BJ (cell line): ENCODE data around the gene CCDC200. TPM values are rescaled to one million over a fixed set of nuclear protein-coding genes. Genes with fewer than 3 reads are reported as not detected.
A peak's percentile ranks its signal among the peaks of the same experiment; 100 is the strongest.
"Not testable (repeated sequence)": the region's sequence is repeated elsewhere in the genome, so short reads cannot be mapped to it uniquely, and the experiment has no call there.

Source experiments
- CTCF ChIA-PET: fragments of 350-600 bp; formaldehyde crosslinking; extraction: SDS; loops from one replicate; lab custom pipeline; 2021; ENCODE audit warnings: antibody characterized with exemption, inconsistent platforms; lab: Yijun Ruan, JAX
- POLR2A ChIA-PET: fragments of 300-600 bp; sonication (Branson Sonifier 250); formaldehyde crosslinking; extraction: SDS; loops from one replicate; lab custom pipeline; 2021; ENCODE audit warnings: antibody characterized with exemption; lab: Charles Lee
- DNase-seq: peaks from one replicate; pipeline ENCODE4 v3.0.0-alpha.2; 2011; ENCODE audit warnings: low read depth
- H3K27me3 ChIP-seq: 2 replicates; pipeline ENCODE4 v1.6.0; 2011; ENCODE audit warnings: low read length; ENCODE audit not compliant: control insufficient read depth, insufficient read depth
- H3K36me3 ChIP-seq: 2 replicates; pipeline ENCODE4 v1.5.1; 2011; ENCODE audit warnings: low read length; ENCODE audit not compliant: control insufficient read depth, insufficient read depth
- H3K4me3 ChIP-seq: 2 replicates; pipeline ENCODE4 v1.5.1; 2011; ENCODE audit warnings: low read depth, mild to moderate bottlenecking, control low read depth, low read length
- CTCF ChIP-seq: IDR thresholded peaks from 2 replicates; pipeline ENCODE4 v1.5.1; 2011; ENCODE audit warnings: low read depth, mild to moderate bottlenecking, control low read depth, inconsistent platforms, low read length, moderate library complexity; ENCODE audit not compliant: insufficient read depth
- polyA plus RNA-seq: library from polyadenylated mRNA; depleted of rRNA; stranded (reverse); fragments of >200 nt; gene quantifications from 2 replicates; pipeline ENCODE4 v1.2.3, GENCODE V29; 2011

CCDC200 gene
- polyA plus RNA-seq, 1 experiment: not detected

- POLR2A ChIA-PET: interaction anchor here (1.1 kb wide), 1 partner anchor 41 kb away, joined by 7 read pairs; no protein-coding TSS in a partner anchor
- TF ChIP-seq CTCF: no peak
- peak overlapping the region; percentile 66 for H3K4me3 ChIP-seq
- no peak for DNase-seq
- no peaks in the 10 kb centered on the region for H3K27me3 ChIP-seq
- H3K36me3 ChIP-seq: peaks cover 18% of the 10 kb centered on the region
- CTCF ChIA-PET: interaction anchor here (0.6 to 1.4 kb wide), 3 partner anchors 9 to 490 kb away, joined by 3 to 5 read pairs (median 4); no protein-coding TSS in a partner anchor
These were observed 15.6 kb downstream of the CCDC200 start for GRCh38 chr17:43212641-43213490.

GRCh38 chr17:43211480-43212402, 16.7 kb downstream of the CCDC200 start, which contains the start of gene TMEM106A:
TMEM106A (plus strand) TSS chr17:43211875; CDS start chr17:43213042, 1,167 bp downstream.
- DNase-seq: peak; percentile 28
- peak; percentile 53 for TF ChIP-seq CTCF
- Histone ChIP-seq H3K36me3 (peaks cover 20% of the 10 kb centered on the region), H3K4me3 (peak within 1 kb of the TSS; percentile 66), H3K27me3 (no peaks in the 10 kb centered on the region)
- POLR2A ChIA-PET: interaction anchor here (1.1 kb wide), 1 partner anchor 40 kb away, joined by 7 read pairs; no protein-coding TSS in a partner anchor
- CTCF ChIA-PET: interaction anchor here (1.0 to 1.2 kb wide), 2 partner anchors 8 to 187 kb away, joined by 3 to 6 read pairs; no protein-coding TSS in a partner anchor

GRCh38 chr17:43211123-43211479, 17.3 kb downstream of the CCDC200 start:
- Histone ChIP-seq H3K27me3 (no peaks in the 10 kb centered on the region), H3K36me3 (peaks cover 15% of the 10 kb centered on the region), H3K4me3 (peak overlapping the region; percentile 66)
- no peak for DNase-seq
- CTCF ChIA-PET: interaction anchor here (1.0 to 1.2 kb wide), 2 partner anchors 9 to 187 kb away, joined by 3 to 6 read pairs; no protein-coding TSS in a partner anchor
- no peak for TF ChIP-seq CTCF
- POLR2A ChIA-PET: interaction anchor here (0.5 kb wide), 1 partner anchor 12 kb away, joined by 8 read pairs; no protein-coding TSS in a partner anchor

GRCh38 chr17:43210576-43210975, 17.8 kb downstream of the CCDC200 start:
- POLR2A ChIA-PET: interaction anchor here (0.5 kb wide), 1 partner anchor 12 kb away, joined by 8 read pairs; no protein-coding TSS in a partner anchor

GRCh38 chr17:43203013-43203412, 25.4 kb downstream of the CCDC200 start:
- H3K27me3 ChIP-seq, CTCF ChIA-PET, POLR2A ChIA-PET, DNase-seq, H3K4me3 ChIP-seq: not testable (repeated sequence)
- peaks cover 37% of the 10 kb centered on the region for H3K36me3 ChIP-seq

More at GRCh38 chr17:43210576-43210975, 17.8 kb downstream of the CCDC200 start:
- no peak for DNase-seq
- Histone ChIP-seq H3K4me3 (no peak overlapping the region), H3K27me3 (no peaks in the 10 kb centered on the region), H3K36me3 (peaks cover 12% of the 10 kb centered on the region)
- CTCF ChIA-PET: no interaction called here
- no peak for TF ChIP-seq CTCF
